IgD-negative memory B cell (primary cell): Measurements from ENCODE around the gene MS4A3. TPM values are rescaled to one million over a fixed set of nuclear protein-coding genes. Genes with fewer than 3 reads are reported as not detected.
"Not testable (repeated sequence)": the region's sequence is repeated elsewhere in the genome, so short reads cannot be mapped to it uniquely, and the experiment has no call there.

ENCODE experiments used
- H3K27ac Mint-ChIP-seq, 3 donors: one replicate each; pipeline ENCODE4 v1.8.0; 2020 to 2022; ENCODE audit warnings: mild to moderate bottlenecking in 3 of 3, mixed read lengths in 3 of 3, moderate library complexity in 1 of 3
- H3K27me3 Mint-ChIP-seq: one replicate; pipeline ENCODE4 v1.8.0; 2021; ENCODE audit warnings: mixed read lengths
- H3K36me3 Mint-ChIP-seq: one replicate; pipeline ENCODE4 v1.8.0; 2020; ENCODE audit warnings: mild to moderate bottlenecking, mixed read lengths
- H3K4me1 Mint-ChIP-seq, 3 donors: one replicate each; pipeline ENCODE4 v1.8.0; 2020 to 2022; ENCODE audit warnings: mixed read lengths in 3 of 3, mild to moderate bottlenecking in 1 of 3
- H3K4me3 Mint-ChIP-seq, 4 donors: one replicate each; pipeline ENCODE4 v1.8.0; 2020 to 2022; ENCODE audit warnings: mild to moderate bottlenecking in 4 of 4, mixed read lengths in 4 of 4, moderate library complexity in 3 of 4
- H3K9me3 Mint-ChIP-seq, 3 donors: one replicate each; pipeline ENCODE4 v1.8.0; 2020 to 2021; ENCODE audit warnings: mixed read lengths in 3 of 3, mild to moderate bottlenecking in 1 of 3
- polyA plus RNA-seq: library from polyadenylated mRNA; unstranded; fragments of 300-500 nt; fragmentation: Illumina TruSeq; gene quantifications from one replicate; pipeline ENCODE4 v1.2.3, GENCODE V29; 2021

Gene MS4A3, protein sequence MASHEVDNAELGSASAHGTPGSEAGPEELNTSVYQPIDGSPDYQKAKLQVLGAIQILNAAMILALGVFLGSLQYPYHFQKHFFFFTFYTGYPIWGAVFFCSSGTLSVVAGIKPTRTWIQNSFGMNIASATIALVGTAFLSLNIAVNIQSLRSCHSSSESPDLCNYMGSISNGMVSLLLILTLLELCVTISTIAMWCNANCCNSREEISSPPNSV
- polyA plus RNA-seq, result not detected

DNA sequence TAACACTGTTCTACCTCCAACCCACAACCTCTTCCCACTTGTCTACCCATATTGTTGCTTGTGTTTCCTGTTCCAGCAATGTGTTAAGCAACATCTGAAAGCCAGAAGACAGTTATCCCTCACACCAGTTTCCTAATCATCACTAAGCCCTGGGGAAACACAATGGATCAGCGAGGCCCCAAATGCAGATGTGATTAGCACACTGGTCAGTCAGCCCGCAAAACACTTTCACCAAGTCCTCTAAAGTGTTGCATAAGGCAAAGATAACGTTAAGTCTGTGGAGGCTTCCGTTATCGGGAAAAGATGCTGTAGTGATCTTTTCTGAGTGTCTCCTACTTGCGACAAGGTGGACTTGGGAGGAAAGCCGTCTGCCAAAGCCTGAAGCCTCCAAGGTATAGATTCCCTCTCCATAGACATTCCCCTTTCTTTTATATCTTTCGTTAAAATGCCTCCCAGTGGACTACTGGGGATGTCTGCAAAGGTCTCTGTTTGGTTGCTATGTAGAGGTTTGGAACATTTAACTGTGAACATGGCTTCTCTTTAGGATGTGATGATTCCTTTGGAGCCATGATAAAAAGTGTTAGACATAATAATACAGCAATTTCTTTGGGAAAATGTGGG lies at the start of gene MS4A3:
MS4A3 (plus strand) TSS at position 317 of the 621 bp plus-strand sequence. CDS start 4,496 bp downstream, outside the sequence.
- Mint-ChIP-seq H3K4me1 (no peaks in the 10 kb centered on the region), H3K4me3 (no peak within 1 kb of the TSS), H3K27ac (no peak within 1 kb of the TSS), H3K9me3 (peaks cover 2 to 3% (median 3%) of the 10 kb centered on the region in 3 donors), H3K36me3 (no peaks in the 10 kb centered on the region), H3K27me3 (peaks cover 7% of the 10 kb centered on the region)

DNA sequence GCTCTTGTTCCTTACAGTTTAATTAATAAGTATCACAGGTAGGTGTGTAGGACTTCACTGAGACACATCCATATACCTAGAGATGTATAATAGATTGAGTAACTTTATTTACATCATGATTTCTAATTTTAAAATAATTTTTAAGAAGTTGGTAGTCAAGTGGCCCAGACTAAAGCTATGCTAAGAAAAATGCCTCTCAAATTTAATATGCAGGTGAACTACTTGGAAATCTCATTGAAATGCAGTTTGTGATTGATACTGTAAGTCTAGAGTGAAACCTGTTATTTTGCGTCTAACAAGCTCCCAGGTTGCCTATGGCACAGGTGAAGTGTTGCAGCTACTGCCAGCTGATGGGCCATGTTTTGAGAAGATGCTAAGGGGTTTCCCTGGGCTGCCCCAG lies 39.6 kb upstream of the MS4A3 start, which contains the start of gene OOSP4B:
OOSP4B (plus strand) TSS at position 301 of the 400 bp plus-strand sequence.
- Mint-ChIP-seq H3K27ac (no peak within 1 kb of the TSS), H3K4me3 (no peak within 1 kb of the TSS), H3K9me3 (no peaks in the 10 kb centered on the region), H3K36me3 (no peaks in the 10 kb centered on the region), H3K27me3 (peaks cover 6% of the 10 kb centered on the region), H3K4me1 (no peaks in the 10 kb centered on the region)

DNA sequence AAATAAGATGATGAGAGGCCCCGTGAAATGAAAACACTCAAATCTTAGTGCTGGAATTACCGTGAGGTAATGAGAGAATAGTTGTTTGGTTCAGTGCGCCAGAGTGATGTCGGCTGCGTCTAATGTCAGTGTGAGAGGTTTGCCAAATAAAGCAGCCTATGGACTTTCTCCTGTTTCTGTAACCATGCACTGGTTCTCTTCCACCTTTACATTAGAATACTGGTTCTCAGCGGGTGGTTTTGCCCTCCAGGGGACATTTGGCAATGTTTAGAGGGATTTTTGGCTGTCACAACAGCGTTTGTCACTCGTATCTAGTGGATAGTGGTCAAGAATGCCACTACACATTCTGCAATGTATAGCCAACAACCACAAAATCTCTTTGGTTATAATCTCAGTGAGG lies 38.4 kb upstream of the MS4A3 start:
- Mint-ChIP-seq H3K36me3 (no peaks in the 10 kb centered on the region), H3K4me1 (no peaks in the 10 kb centered on the region), H3K4me3 (no peak overlapping the region), H3K27ac (no peak overlapping the region), H3K9me3 (no peaks in the 10 kb centered on the region), H3K27me3 (peaks cover 4% of the 10 kb centered on the region)

DNA sequence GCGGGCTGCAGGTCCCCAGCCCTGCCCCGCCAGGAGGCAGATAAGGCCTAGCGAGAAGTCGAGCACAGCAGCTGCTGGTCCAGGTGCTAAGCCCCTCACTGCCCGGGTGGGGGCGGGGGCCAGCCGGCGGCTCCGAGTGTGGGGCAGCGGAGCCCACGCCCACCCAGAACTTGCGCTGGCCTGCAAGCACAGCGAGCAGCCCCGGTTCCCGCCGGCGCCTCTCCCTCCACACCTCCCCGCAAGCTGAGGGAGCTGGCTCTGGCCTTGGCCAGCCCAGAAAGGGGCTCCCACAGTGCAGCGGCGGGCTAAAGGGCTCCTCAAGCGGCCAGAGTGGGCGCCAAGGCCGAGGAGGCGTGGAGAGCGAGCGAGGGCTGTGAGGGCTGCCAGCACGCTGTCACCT lies 36.1 kb upstream of the MS4A3 start:
- H3K27me3 Mint-ChIP-seq, H3K27ac Mint-ChIP-seq, H3K36me3 Mint-ChIP-seq, H3K4me1 Mint-ChIP-seq, H3K9me3 Mint-ChIP-seq, H3K4me3 Mint-ChIP-seq: not testable (repeated sequence)

DNA sequence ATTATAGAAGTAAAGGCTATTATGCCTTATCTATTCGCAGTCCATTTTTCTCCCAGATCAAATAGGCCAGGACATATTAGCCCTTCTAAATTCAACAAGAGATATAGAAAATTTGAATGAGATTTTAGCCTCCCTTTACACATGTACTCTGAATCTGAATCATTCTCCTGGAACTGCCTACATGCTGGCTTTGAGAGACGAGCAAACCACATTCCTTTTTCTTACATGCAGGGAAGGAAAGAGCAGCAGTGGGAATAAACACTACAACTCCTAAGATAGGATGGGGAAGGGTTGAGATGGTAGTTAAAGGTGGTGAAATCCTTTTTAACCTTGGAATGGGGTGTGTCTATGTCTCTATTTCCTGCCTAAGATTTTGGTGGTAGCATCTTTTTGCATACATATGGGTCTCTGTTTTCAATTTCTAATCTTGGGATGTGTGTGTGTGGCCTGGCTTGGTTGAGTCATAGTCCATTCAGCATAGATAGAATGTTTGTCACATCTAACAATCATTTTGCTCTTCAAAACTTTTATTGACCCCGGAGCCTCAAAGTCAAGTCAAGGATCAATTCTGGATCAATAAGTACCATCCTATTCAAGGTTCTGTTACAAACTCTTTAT lies 27.3 kb upstream of the MS4A3 start:
- Mint-ChIP-seq H3K4me3 (no peak overlapping the region), H3K4me1 (no peaks in the 10 kb centered on the region), H3K27ac (no peak overlapping the region), H3K27me3 (peaks cover 3% of the 10 kb centered on the region), H3K9me3 (peaks cover 0 to 2% (median 0%) of the 10 kb centered on the region in 3 donors), H3K36me3 (no peaks in the 10 kb centered on the region)

DNA sequence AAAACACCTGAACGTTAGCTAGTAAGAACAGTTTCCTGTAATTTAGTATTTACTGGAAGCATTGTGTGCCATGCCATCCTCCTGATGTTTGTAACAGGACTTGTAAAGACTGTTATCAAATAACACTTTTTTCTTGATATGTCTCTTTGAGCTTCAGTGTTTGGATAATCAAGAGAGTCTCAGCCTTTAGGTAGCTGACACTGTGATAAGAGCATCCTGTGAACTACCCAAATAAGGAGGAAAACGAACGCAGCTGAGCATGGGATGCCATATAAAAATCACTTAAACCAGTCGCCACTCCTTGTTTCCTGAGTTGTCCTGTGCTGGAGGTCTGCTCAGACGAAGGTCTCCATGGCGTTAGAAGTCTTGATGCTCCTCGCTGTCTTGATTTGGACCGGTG lies 16.4 kb upstream of the MS4A3 start, which contains the start of gene OOSP2:
OOSP2 (plus strand) TSS at position 301 of the 400 bp plus-strand sequence; CDS start at position 352, 51 bp downstream.
- no peaks in the 10 kb centered on the region for H3K36me3 Mint-ChIP-seq
- H3K4me3 Mint-ChIP-seq, result no peak within 1 kb of the TSS
- H3K27me3 Mint-ChIP-seq, result no peaks in the 10 kb centered on the region
- H3K9me3 Mint-ChIP-seq, result no peaks in the 10 kb centered on the region
- no peaks in the 10 kb centered on the region for H3K4me1 Mint-ChIP-seq
- H3K27ac Mint-ChIP-seq, result no peak within 1 kb of the TSS

DNA sequence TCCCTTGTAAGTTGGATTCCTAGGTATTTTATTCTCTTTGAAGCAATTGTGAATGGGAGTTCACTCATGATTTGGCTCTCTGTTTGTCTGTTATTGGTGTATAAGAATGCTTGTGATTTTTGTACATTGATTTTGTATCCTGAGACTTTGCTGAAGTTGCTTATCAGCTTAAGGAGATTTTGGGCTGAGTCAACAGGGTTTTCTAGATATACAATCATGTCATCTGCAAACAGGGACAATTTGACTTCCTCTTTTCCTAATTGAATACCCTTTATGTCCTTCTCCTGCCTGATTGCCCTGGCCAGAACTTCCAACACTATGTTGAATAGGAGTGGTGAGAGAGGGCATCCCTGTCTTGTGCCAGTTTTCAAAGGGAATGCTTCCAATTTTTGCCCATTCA lies 6.0 kb upstream of the MS4A3 start:
- H3K4me1 Mint-ChIP-seq, H3K27me3 Mint-ChIP-seq, H3K4me3 Mint-ChIP-seq, H3K36me3 Mint-ChIP-seq, H3K9me3 Mint-ChIP-seq, H3K27ac Mint-ChIP-seq: not testable (repeated sequence)

DNA sequence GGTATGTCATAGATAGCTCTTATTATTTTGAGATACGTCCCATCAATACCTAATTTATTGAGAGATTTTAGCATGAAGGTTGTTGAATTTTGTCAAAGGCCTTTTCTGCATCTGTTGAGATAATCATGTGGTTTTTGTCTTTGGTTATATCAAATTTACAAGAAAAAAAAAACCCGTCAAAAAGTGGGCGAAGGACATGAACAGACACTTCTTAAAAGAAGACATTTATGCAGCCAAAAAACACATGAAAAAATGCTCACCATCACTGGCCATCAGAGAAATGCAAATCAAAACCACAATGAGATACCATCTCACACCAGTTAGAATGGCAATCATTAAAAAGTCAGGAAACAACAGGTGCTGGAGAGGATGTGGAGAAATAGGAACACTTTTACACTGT lies 5.6 kb upstream of the MS4A3 start:
- not testable (repeated sequence) for H3K36me3 Mint-ChIP-seq, H3K4me3 Mint-ChIP-seq, H3K4me1 Mint-ChIP-seq, H3K27me3 Mint-ChIP-seq, H3K9me3 Mint-ChIP-seq, H3K27ac Mint-ChIP-seq

DNA sequence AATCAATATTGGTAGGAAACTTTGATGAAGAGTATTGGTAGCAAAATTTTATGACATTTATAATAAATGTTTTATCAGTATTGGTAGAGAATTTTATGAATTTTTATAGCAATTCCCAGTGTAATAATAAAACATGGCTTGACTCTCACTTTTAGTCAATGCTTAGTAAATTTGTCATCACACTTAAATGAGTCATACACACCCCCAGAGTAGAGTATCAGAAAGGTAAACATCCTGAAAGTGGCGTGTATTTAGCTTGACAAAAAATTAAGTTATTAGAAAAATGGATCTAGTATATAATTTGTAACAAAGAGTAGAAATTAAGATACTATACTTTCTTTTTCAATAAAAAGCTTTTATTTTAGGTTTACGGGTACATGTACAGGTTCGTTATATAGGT lies 2.6 kb downstream of the MS4A3 start:
- Mint-ChIP-seq H3K27me3 (peaks cover 9% of the 10 kb centered on the region), H3K4me1 (peaks cover 0 to 2% (median 0%) of the 10 kb centered on the region in 3 donors), H3K9me3 (peaks cover 3 to 4% (median 3%) of the 10 kb centered on the region in 3 donors), H3K27ac (no peak overlapping the region), H3K4me3 (no peak overlapping the region), H3K36me3 (no peaks in the 10 kb centered on the region)

DNA sequence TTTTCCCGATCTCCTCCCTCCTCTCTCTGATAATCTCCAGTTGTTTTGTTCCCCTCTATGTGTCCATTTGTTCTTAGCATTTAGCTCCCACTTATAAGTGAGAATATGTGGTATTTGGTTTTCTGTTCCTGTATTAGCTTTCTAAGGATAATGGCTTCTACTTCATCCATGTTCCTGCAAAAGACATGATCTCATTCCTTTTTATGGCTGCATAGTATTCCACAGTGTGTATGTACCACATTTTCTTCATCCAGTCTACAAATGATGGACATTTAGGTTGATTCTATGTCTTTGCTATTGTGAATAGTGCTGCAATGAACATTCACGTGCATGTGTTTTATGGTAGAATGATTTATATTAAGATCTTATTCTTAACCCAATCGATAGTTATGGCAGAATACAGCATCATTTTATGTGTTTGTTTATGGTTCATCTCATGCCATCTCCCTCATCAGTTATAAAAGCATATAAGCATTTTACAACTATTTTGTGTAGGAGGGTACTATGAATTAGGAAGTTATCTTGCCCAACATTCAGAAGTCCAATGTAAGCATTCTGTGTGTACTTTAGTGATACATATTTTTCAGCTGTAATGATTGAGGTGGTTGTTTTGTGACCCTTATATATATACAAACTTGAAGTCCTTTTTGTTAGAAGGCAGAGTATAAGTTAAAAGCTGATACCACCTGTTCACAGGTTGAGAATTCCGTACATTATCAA lies 3.2 kb downstream of the MS4A3 start:
- Mint-ChIP-seq H3K4me3 (no peak overlapping the region), H3K36me3 (no peaks in the 10 kb centered on the region), H3K27me3 (peaks cover 9% of the 10 kb centered on the region), H3K9me3 (peaks cover 3 to 4% (median 3%) of the 10 kb centered on the region in 3 donors), H3K4me1 (peaks cover 0 to 5% (median 0%) of the 10 kb centered on the region in 3 donors), H3K27ac (no peak overlapping the region)

DNA sequence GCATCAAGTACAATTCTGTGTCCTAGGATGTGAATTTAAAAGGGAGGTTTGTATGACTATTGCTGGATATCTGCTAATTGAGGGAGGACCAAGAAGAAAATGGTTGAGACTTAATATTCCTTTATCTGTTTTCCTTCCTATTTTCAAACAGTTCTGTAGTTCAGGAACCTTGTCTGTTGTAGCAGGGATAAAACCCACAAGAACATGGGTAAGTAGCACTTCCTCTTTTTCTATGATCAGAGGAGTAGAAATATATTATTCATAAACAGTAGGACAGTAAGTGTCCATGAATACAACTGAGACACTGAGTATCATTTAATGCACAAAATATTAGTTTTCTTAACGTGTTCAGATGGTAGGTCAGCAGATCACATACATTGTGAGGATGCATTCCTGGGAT lies 7.6 kb downstream of the MS4A3 start:
- Mint-ChIP-seq H3K36me3 (no peaks in the 10 kb centered on the region), H3K27ac (no peak overlapping the region), H3K27me3 (peaks cover 2% of the 10 kb centered on the region), H3K4me3 (no peak overlapping the region), H3K4me1 (peaks cover 0 to 5% (median 0%) of the 10 kb centered on the region in 3 donors), H3K9me3 (peaks cover 1 to 3% (median 2%) of the 10 kb centered on the region in 3 donors)

DNA sequence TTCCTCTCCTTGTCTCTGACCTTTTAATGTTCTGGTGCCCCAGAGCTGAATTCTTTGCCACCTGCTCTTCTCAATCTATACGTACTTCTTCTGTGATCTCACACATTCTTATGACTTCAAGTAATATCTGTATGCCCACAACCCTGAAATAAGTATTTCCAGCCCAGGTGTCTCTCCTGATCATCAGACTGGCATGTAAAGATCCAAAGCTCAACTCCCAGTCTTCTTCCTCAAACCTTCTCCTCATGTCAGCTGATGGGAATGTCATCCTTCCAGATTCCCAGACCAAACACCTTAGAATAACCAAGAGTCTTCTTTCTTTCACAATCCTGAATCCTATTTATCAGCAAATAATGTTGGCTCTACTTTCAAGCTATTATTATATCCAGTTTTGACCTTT lies 9.3 kb downstream of the MS4A3 start:
- Mint-ChIP-seq H3K27me3 (peaks cover 3% of the 10 kb centered on the region), H3K4me3 (no peak overlapping the region), H3K36me3 (no peaks in the 10 kb centered on the region), H3K27ac (no peak overlapping the region), H3K9me3 (peaks cover 0 to 2% (median 0%) of the 10 kb centered on the region in 3 donors), H3K4me1 (peaks cover 0 to 5% (median 0%) of the 10 kb centered on the region in 3 donors)

DNA sequence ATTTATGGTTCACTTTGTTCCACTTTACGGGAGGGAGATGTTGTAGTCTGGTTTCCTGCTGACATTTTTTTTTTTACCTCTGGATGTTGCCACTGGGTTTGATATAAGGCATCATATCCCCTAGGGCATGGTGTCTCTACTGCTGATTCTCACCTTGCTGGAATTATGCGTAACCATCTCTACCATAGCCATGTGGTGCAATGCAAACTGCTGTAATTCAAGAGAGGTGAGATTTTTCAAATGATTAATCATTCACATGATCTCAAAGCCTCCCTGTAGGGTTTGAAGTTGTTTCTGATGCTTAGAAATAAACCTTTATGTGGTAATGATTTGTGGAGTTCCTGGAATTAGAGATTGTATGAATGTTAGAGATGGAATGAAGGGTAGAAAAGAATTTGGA lies 13.0 kb downstream of the MS4A3 start:
- Mint-ChIP-seq H3K27ac (no peak overlapping the region), H3K36me3 (no peaks in the 10 kb centered on the region), H3K9me3 (no peaks in the 10 kb centered on the region), H3K27me3 (peaks cover 7% of the 10 kb centered on the region), H3K4me1 (no peaks in the 10 kb centered on the region), H3K4me3 (no peak overlapping the region)

DNA sequence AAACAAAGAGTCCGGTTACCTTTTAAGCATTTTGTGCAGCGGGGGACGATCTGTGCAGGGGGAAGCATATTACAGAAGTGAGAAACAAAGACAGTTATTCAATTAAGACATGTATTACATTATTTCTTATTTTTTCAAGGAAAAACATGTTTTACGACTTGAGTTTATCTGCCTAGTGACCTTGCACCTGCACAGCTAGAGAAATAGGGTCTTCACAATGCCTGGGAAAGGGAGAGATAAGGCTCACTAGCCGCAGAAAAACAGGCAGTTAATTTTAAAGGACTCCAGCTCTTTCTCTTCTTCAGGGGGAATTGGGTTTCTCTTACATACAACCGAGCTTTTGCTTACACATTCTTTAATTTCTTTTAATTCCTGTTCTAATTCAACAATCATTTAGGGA lies 15.2 kb downstream of the MS4A3 start:
- H3K4me1 Mint-ChIP-seq, H3K4me3 Mint-ChIP-seq, H3K36me3 Mint-ChIP-seq, H3K27ac Mint-ChIP-seq, H3K27me3 Mint-ChIP-seq, H3K9me3 Mint-ChIP-seq: not testable (repeated sequence)

DNA sequence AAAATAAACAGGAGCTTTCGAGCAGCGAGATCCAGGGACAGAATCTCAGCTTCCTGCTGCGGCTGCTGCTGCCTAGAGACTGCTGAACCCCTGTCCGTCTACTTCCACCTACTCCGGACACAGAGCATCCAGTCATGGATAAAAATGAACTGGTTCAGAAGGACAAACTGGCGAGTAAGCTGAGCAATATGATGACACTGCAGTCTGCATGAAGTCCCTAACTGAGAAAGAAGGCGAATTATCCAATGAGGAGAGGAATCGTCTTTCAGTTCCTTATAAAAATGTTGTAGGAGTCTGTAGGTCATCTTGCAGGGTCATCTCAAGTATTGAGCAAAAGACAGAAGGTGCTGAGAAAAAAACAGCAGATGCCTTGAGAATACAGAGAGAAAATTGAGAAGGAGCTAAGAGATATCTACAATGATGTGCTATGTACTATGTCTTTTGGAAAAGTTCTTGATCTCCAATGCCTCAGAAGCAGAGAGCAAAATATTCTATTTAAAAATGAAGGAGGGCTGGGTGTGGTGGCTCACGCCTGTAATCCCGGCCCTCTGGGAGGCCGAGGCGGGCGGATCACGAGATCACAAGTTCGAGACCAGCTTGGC lies 20.9 kb downstream of the MS4A3 start:
- no peak overlapping the region for H3K27ac Mint-ChIP-seq
- H3K27me3 Mint-ChIP-seq, result no peaks in the 10 kb centered on the region
- H3K36me3 Mint-ChIP-seq, result no peaks in the 10 kb centered on the region
- H3K4me3 Mint-ChIP-seq, result no peak overlapping the region
- H3K9me3 Mint-ChIP-seq, result peaks cover 0 to 17% (median 8%) of the 10 kb centered on the region in 3 donors
- H3K4me1 Mint-ChIP-seq, result no peaks in the 10 kb centered on the region
